ENCODE measurements around the gene ZIC4.

Gene ZIC4

DNA sequence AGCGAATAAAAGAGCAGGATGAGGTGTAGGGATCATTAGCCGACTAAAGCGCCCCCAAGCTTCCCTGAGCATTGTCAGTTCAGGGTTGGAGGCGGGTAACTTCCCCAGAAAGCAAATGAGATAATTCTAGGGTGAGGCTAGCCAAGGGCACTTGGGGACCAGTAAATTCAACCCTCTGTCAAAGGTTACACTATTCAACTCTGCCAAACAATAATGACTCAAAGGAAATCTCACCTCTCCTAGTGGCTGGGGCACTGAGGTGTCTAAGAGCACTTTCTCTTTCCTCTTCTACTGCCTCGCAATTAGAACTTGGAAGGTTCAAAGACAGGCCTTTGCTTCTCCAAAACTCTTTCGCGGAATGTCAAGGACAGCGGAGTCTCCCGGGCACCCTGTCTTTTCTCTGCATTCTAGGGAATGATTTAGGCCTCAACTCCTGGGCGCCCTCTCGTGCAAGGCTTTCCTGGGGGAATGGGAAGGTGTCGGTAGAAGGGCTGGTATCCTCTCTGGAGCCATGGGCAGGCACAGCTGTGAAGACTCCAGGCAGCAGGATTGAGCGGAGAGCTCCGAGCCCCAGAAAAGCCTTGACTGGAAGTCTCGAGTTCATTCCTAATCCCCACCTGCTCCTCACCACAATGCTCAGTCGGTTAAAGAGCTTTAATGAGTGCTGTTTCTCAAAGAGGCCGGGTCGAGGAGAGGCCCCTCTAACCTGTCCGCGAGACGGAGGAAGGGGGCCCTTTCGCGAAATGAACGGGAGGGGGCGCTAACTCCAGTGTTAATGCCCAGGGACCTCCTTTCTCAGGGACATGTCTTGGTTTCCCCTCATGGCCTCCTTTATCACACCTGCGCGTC, 21.9 kb downstream of the ZIC4 start:
- TF ChIP-seq TAF1 (IDR thresholded peaks at IDR 0.05; ENCODE audit: low read depth) (no peak), REST (IDR thresholded peaks at IDR 0.05; ENCODE audit: low read depth) (no peak), EGR1 (IDR thresholded peaks at IDR 0.05) (no peak), TCF12 (IDR thresholded peaks at IDR 0.05; ENCODE audit: low read depth) (no peak), CEBPB (IDR thresholded peaks at IDR 0.05) (no peak), CREB1 (IDR thresholded peaks at IDR 0.05; ENCODE audit: low read depth) (no peak), MAX (IDR thresholded peaks at IDR 0.05) (no peak), YY1 (IDR thresholded peaks at IDR 0.05; ENCODE audit: low read depth) (no peak), FOXM1 (IDR thresholded peaks at IDR 0.05; ENCODE audit: borderline replicate concordance, low read depth) (no peak), USF1 (IDR thresholded peaks at IDR 0.05) (no peak), NFIC (IDR thresholded peaks at IDR 0.05) (no peak), RAD21 (IDR thresholded peaks at IDR 0.05; ENCODE audit: low read depth) (no peak), EP300 (IDR thresholded peaks at IDR 0.05; ENCODE audit: borderline replicate concordance) (no peak), ZBTB7A (IDR thresholded peaks at IDR 0.05; ENCODE audit: low read depth) (no peak)

- TF ChIP-seq TEAD4 (IDR thresholded peaks at IDR 0.05) (no peak), FOXM1 (IDR thresholded peaks at IDR 0.05; ENCODE audit: borderline replicate concordance, low read depth) (no peak), USF1 (IDR thresholded peaks at IDR 0.05) (no peak), TAF1 (IDR thresholded peaks at IDR 0.05; ENCODE audit: low read depth) (no peak), REST (IDR thresholded peaks at IDR 0.05; ENCODE audit: low read depth) (no peak), YY1 (IDR thresholded peaks at IDR 0.05; ENCODE audit: low read depth) (no peak), CEBPB (IDR thresholded peaks at IDR 0.05) (no peak), EGR1 (IDR thresholded peaks at IDR 0.05) (no peak), MAX (IDR thresholded peaks at IDR 0.05) (no peak), NFIC (IDR thresholded peaks at IDR 0.05) (no peak), CREB1 (IDR thresholded peaks at IDR 0.05; ENCODE audit: low read depth) (no peak), EP300 (IDR thresholded peaks at IDR 0.05; ENCODE audit: borderline replicate concordance) (no peak), RAD21 (IDR thresholded peaks at IDR 0.05; ENCODE audit: low read depth) (no peak), ZBTB7A (IDR thresholded peaks at IDR 0.05; ENCODE audit: low read depth) (no peak)
Observed at GRCh38 chr3:147383617-147384016, 22.7 kb downstream of the ZIC4 start.

DNA sequence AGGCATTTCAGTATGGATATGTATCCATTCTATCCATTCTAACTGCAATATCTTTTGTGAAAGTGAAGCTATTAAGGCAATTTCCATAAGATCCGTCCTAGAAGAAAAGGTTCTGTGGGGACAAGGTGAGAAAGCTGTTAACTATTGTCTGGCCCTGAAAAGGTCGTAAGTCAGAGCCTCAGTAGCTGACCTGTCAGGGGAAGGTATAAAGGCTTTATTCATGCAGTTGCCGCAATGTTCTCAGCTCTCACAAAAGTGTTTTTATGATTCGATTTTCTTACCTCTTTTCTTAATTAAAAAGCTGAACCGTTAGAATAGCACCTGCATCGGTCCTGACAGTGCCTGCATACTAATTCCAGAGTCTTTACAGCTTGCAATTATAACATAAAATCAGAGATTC, 24.7 kb downstream of the ZIC4 start:
- TF ChIP-seq CREB1 (IDR thresholded peaks at IDR 0.05; ENCODE audit: low read depth) (no peak), NFIC (IDR thresholded peaks at IDR 0.05) (no peak), EP300 (IDR thresholded peaks at IDR 0.05; ENCODE audit: borderline replicate concordance) (no peak), TAF1 (IDR thresholded peaks at IDR 0.05; ENCODE audit: low read depth) (no peak), CEBPB (IDR thresholded peaks at IDR 0.05) (no peak), REST (IDR thresholded peaks at IDR 0.05; ENCODE audit: low read depth) (no peak), RAD21 (IDR thresholded peaks at IDR 0.05; ENCODE audit: low read depth) (no peak), EGR1 (IDR thresholded peaks at IDR 0.05) (no peak), MAX (IDR thresholded peaks at IDR 0.05) (no peak), TCF12 (IDR thresholded peaks at IDR 0.05; ENCODE audit: low read depth) (no peak), ZBTB7A (IDR thresholded peaks at IDR 0.05; ENCODE audit: low read depth) (no peak)

- TF ChIP-seq CREB1 (IDR thresholded peaks at IDR 0.05; ENCODE audit: low read depth) (no peak), TAF1 (IDR thresholded peaks at IDR 0.05; ENCODE audit: low read depth) (no peak), FOXM1 (IDR thresholded peaks at IDR 0.05; ENCODE audit: borderline replicate concordance, low read depth) (no peak), CEBPB (IDR thresholded peaks at IDR 0.05) (no peak), NFIC (IDR thresholded peaks at IDR 0.05) (no peak), TCF12 (IDR thresholded peaks at IDR 0.05; ENCODE audit: low read depth) (no peak), MAX (IDR thresholded peaks at IDR 0.05) (no peak), ZBTB7A (IDR thresholded peaks at IDR 0.05; ENCODE audit: low read depth) (no peak), REST (IDR thresholded peaks at IDR 0.05; ENCODE audit: low read depth) (no peak), USF1 (IDR thresholded peaks at IDR 0.05) (no peak), TEAD4 (IDR thresholded peaks at IDR 0.05) (no peak), EP300 (IDR thresholded peaks at IDR 0.05; ENCODE audit: borderline replicate concordance) (no peak)
Observed at GRCh38 chr3:147380977-147381376, 25.4 kb downstream of the ZIC4 start.
